GM12872 (cell line): Measurements from ENCODE around the gene FRMD4A.

Experiments
- TF ChIP-seq, protein P1 (sequence below): IDR thresholded peaks from 3 replicates; pipeline ENCODE4 v1.5.1; 2011; ENCODE audit warnings: low read depth, mild to moderate bottlenecking, low read length, moderate library complexity; ENCODE audit not compliant: insufficient read depth

The FRMD4A gene

DNA sequence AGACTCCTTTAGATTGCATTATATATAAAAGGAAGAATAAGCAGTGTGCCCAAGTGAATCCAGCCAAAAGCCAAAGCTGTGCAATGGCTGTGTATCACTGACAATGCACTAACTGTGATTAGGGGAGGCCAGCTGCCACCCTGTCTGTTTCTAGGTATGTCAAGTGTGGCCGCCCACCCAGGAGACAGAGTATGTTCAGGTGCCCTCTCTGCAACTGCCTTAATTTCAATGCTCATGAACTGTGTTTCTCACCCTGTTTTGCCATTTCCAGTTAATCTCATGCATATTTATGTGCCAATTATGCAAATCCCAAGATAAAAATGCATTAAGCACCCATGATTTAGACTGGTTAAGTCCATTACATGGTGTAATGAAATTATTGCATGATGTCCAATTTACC lies 159.4 kb downstream of the FRMD4A start:
- TF ChIP-seq, protein P1, sequence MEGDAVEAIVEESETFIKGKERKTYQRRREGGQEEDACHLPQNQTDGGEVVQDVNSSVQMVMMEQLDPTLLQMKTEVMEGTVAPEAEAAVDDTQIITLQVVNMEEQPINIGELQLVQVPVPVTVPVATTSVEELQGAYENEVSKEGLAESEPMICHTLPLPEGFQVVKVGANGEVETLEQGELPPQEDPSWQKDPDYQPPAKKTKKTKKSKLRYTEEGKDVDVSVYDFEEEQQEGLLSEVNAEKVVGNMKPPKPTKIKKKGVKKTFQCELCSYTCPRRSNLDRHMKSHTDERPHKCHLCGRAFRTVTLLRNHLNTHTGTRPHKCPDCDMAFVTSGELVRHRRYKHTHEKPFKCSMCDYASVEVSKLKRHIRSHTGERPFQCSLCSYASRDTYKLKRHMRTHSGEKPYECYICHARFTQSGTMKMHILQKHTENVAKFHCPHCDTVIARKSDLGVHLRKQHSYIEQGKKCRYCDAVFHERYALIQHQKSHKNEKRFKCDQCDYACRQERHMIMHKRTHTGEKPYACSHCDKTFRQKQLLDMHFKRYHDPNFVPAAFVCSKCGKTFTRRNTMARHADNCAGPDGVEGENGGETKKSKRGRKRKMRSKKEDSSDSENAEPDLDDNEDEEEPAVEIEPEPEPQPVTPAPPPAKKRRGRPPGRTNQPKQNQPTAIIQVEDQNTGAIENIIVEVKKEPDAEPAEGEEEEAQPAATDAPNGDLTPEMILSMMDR = no peak

DNA sequence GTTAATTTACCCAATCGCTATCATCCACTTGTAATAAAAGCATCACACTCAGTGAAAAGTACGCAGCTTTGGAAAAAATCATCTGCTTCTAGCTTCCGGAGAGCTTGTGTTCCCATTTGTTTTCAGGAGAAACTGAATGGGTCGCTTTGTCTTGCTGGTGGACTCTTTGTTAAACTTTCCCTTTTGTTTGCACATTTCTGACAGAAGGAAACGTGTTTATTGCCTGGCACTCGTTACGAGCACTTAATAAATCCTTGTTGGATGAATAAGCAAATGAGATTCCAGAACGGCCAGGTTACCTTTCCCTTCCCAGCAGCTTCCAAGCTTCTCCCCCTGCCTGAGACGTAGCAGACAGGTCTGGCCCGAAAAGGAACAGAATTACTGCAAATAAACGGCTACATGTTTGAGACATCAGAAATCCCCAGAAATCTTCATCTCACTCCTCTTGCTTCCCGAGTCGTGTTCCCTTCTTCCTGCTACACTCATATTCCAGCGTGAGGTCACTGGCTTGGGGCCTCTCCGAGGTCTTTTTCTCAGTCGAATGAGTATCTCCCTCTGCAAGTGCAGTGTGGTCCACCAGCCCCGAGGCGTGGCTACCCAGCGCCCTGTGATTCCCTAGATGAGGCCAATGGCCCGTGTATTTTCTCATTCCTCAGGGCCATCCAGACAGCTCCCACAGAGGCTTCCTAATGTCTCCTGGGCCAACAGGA lies 167.2 kb downstream of the FRMD4A start:
- TF ChIP-seq, protein P1 = no peak

DNA sequence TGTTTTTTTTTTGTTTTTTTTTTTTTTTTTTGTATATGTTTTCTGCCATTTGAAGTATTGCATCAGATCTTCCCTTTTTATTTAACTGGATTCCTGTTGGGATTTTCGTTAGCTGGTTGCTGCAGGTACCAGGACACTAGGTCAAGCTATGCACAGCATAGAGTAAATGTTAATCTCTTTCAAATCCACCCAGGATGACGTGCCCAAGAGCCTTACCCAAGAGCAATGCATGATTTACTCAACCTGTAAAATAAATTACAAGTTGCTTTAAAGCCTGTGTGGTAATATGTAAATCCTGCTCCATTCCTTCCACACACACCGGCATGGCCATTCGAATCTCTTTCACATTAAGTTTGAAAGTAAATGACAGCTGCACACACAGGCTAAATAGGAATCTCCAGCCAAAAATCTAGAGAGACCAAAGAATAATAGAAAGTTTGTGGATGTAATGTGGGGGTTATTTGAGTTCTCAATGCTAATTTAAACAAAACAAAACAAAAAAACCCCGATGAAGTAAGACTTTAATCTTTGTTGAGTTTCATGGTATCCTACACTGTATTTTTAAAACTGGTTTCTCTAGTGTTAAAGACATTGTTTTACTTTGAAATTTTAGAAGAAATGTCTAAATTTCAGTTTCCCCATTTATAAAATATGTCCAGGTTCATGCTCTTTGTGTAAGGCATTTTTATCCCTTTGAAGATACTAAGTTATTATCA lies 167.9 kb downstream of the FRMD4A start:
- TF ChIP-seq, protein P1 = no peak

DNA sequence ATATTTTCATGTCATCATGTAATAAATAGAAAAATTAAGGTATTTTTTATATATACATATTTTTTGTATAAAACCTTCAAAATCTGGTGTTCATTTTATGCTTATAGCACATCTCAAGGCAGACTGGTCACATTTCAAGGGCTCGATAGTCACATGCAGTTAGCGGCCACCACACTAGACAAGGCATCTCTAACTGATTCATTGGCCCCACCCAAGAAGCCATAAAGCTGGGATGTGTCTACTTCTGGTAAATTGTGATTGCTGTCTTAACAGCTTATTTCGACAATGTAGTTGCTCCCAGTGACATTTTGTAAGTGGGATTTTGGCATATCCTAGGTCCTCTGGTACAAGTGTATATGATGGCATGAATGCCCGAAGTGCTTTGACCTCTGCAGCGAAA lies 168.7 kb downstream of the FRMD4A start:
- TF ChIP-seq, protein P1 = no peak

DNA sequence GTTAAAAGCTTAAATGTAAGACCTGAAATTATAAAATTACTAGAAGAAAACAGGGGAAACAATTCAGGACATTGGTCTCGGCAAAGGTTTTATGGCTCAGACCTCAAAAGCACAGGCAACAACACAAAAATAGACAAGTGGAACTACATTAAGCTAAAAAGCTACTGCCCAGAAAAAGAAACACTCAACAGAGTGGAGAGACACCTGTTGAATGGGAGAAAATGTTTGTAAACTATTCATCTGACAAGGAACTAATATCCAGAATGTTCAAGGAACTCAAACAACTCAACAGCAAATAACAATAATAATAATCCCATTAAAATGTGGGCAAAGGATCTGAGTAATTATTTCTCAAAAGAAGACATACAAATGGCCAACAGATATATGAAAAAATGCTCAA lies 170.4 kb downstream of the FRMD4A start:
- TF ChIP-seq, protein P1 = no peak

DNA sequence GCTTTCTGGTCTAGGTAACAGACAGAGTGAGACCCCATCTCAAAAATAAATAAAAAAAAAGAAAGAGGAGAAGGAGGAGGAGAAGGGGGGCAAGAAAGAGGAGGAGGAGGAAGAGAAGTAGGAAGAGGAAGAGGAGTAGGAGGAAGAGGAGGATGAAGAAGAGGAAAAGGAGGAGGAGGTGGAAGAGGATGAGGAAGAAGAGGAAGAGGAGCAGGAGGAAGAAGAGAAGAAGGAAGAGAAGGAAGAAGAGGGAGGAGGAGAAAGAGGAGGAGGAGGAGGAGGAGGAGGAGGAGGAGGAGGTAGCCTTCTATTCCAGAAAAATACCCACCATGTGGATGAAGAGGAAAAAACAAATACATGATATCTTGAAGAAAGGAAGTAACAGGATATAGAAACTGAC lies 172.1 kb downstream of the FRMD4A start:
- TF ChIP-seq, protein P1 = no peak

DNA sequence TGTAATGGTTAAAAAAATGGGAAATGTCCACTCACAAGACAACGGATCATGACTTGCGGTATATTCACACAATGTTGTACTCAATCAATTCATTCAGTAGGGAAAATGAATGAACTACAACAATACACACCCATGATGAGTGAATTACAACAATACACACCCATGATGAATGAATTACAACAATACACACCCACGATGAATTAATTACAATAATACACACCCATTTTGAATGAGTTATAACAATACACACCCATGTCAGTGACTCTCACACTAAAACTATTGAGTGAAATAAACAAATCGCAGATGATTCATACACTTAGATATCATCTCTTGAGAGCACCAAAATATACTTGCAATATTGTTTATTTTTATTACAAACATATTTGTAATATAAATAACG lies 174.6 kb downstream of the FRMD4A start:
- TF ChIP-seq, protein P1 = no peak
